Measurements from ENCODE around the gene PNMA8B. TPM values are rescaled to one million over a fixed set of nuclear protein-coding genes. Genes with fewer than 3 reads are reported as not detected.

Gene PNMA8B
- total RNA-seq, 1 donor from 2014 or later, result 0.09 TPM

DNA sequence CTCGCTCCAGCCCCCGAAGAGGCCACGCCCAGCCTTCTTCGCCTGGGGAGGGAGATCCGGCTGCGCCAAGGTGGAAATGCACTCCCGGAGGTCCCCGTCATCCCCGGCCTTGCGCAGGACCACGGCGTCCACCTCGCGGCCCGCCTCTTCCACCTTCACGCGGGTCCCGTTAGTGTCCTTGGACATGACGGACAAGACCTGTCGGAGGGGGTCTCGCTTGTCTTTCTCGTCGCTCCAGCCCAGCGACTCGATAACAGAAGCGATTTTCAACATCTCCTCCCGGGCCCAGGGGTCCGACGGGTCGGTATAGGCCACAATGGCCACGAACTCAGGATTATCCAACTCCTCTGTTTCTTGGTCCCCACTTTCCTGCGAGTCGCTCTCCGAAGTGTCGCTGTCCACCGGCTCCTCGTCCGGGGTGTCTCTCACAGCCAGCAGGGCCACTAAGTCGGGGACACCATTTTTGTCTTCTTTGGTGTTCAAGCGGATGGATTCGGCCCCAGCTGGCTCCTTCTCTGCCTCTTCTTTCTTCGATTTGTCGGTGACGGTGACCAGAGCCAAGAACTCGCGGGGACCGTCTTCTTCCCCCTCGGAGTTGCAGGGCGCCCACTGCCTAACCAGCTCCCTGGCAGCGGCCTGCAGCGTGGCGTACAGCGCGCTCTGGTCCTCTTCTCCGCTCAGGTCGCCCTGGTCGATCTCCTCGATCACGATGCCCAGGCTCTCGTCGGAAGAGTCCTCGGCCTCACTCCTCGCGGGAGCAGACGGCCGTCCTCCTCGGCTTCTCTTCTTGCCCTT is 1.3 kb downstream of the PNMA8B start:
- Histone ChIP-seq H3K9me3 (ENCODE audit: low read depth) (no peaks in the 10 kb centered on the region), H2AFZ (replicated peaks) (no peak overlapping the region), H3K4me2 (no peak overlapping the region), H4K20me1 (ENCODE audit: low read depth) (no peaks in the 10 kb centered on the region), H3K4me1 (peaks cover 26% of the 10 kb centered on the region), H3F3A (ENCODE audit: low read depth) (peaks cover 5% of the 10 kb centered on the region), H3K4me3 (no peak overlapping the region), H3K27ac (no peak overlapping the region), H3K9ac (no peak overlapping the region), H3K27me3 (peaks cover 61% of the 10 kb centered on the region), H3K36me3 (no peaks in the 10 kb centered on the region), H3K79me2 (ENCODE audit: low read depth) (no peaks in the 10 kb centered on the region)
- TF ChIP-seq, protein P1, sequence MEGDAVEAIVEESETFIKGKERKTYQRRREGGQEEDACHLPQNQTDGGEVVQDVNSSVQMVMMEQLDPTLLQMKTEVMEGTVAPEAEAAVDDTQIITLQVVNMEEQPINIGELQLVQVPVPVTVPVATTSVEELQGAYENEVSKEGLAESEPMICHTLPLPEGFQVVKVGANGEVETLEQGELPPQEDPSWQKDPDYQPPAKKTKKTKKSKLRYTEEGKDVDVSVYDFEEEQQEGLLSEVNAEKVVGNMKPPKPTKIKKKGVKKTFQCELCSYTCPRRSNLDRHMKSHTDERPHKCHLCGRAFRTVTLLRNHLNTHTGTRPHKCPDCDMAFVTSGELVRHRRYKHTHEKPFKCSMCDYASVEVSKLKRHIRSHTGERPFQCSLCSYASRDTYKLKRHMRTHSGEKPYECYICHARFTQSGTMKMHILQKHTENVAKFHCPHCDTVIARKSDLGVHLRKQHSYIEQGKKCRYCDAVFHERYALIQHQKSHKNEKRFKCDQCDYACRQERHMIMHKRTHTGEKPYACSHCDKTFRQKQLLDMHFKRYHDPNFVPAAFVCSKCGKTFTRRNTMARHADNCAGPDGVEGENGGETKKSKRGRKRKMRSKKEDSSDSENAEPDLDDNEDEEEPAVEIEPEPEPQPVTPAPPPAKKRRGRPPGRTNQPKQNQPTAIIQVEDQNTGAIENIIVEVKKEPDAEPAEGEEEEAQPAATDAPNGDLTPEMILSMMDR (IDR thresholded peaks at IDR 0.05), result no peak
- TF ChIP-seq EZH2phosphoT487 (IDR thresholded peaks at IDR 0.05), result no peak
- TF ChIP-seq EZH2 (IDR thresholded peaks at IDR 0.05), result no peak
- H3K27ac Mint-ChIP-seq, result peak overlapping the region; percentile 60
- H3K4me1 Mint-ChIP-seq, result peaks cover 40% of the 10 kb centered on the region
- peaks cover 5% of the 10 kb centered on the region for H3K36me3 Mint-ChIP-seq
- DNase-seq (ENCODE audit: low spot score), result peak; percentile 1
- peaks cover 4% of the 10 kb centered on the region for H3K9me3 Mint-ChIP-seq
- peak overlapping the region; percentile 66 for H3K4me3 Mint-ChIP-seq
- H3K27me3 Mint-ChIP-seq (ENCODE audit: insufficient read depth, low read depth), result peaks cover 16% of the 10 kb centered on the region

DNA sequence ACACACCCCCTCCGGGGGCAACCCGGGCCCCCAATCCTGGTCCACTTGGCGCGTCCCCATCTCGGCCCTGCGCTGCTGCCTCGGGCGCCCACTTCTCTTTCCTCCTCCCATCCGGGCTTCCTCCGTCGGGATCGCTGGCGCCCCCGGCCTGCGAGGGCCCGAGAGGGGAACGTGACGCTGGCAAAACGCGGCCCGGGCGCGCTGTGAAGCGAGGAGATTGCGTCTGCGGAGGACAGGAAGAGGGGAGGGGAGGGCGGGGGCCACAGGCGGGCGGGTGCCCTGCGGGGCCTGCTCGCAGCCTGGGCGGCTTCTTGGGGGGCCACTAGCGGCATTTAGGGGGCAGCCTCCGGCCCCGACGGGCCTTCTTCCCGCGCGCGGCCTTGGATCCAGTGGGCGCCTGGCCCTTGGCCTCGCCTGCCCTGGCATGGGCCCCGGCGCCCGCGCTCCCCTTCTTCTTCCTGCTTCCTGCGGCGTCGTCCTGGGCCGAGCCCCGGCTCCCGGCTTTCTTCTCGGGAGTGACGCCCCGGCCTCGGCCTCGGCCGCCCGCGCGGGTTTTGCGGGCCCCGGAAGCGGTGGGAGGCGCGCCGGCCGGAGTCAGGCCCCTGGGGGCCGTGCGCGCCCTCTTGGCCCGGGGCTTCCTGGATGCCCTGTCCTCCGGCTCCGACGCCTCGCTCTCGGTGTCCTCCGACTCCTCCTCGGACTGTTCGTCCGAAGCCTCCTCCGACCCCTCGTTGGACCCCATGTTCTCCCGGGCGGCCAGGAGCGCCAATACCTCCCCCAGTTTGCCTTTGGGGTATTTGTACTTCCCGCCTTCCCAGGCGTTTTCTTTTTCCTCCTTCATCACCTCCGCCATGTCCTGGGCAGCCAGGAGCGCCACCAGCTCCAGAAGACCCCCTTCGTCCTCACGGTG is 2.2 kb downstream of the PNMA8B start:
- Histone ChIP-seq H4K20me1 (ENCODE audit: low read depth) (no peaks in the 10 kb centered on the region), H3K4me3 (peak overlapping the region; percentile 21), H3K4me1 (peaks cover 26% of the 10 kb centered on the region), H3K9me3 (ENCODE audit: low read depth) (no peaks in the 10 kb centered on the region), H2AFZ (replicated peaks) (no peak overlapping the region), H3K27ac (no peak overlapping the region), H3K36me3 (no peaks in the 10 kb centered on the region), H3K4me2 (peak overlapping the region; percentile 70), H3F3A (ENCODE audit: low read depth) (peaks cover 14% of the 10 kb centered on the region), H3K9ac (no peak overlapping the region), H3K27me3 (peaks cover 69% of the 10 kb centered on the region), H3K79me2 (ENCODE audit: low read depth) (no peaks in the 10 kb centered on the region)
- Mint-ChIP-seq H3K9me3 (peaks cover 4% of the 10 kb centered on the region), H3K27ac (no peak overlapping the region), H3K27me3 (ENCODE audit: insufficient read depth, low read depth) (peaks cover 25% of the 10 kb centered on the region), H3K36me3 (peaks cover 5% of the 10 kb centered on the region), H3K4me3 (no peak overlapping the region), H3K4me1 (peaks cover 41% of the 10 kb centered on the region)
- DNase-seq (ENCODE audit: low spot score), result peak; percentile 62
- TF ChIP-seq EZH2phosphoT487 (IDR thresholded peaks at IDR 0.05) (peak; percentile 64), EZH2 (IDR thresholded peaks at IDR 0.05) (peak; percentile 58)
- TF ChIP-seq, protein P1 (IDR thresholded peaks at IDR 0.05), result peak; percentile 11

DNA sequence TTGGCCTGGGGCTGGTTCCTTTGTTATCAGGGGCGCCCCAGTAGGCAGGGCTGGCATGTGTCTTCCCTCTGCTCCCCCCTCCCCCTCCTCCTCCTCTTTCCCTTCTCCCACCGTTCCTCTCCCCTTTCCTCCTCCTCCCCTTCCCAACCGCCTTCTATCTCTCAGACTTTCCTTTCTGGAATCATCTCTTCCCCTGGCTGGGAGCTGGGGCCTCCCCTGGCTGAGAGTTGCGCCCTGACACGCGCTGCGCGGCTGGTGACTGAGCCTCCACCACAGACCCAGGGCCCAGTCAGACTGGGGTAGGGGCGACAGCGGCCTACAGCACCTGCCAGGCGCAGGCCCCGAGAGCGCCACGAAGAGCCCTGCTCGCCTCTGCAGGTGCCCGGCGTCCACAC is 2.8 kb downstream of the PNMA8B start:
- no peaks in the 10 kb centered on the region for H3K79me2 ChIP-seq (ENCODE audit: low read depth)
- no peak overlapping the region for H3K9ac ChIP-seq
- H3K4me3 Mint-ChIP-seq, result no peak overlapping the region
- no peaks in the 10 kb centered on the region for H4K20me1 ChIP-seq (ENCODE audit: low read depth)
- no peaks in the 10 kb centered on the region for H3K36me3 ChIP-seq
- H3K27ac ChIP-seq, result no peak overlapping the region
- H3K27me3 ChIP-seq, result peaks cover 76% of the 10 kb centered on the region
- H3K4me1 Mint-ChIP-seq, result peaks cover 38% of the 10 kb centered on the region
- DNase-seq (ENCODE audit: low spot score), result peak; percentile 32
- H3K4me1 ChIP-seq, result peaks cover 26% of the 10 kb centered on the region
- peaks cover 4% of the 10 kb centered on the region for H3K9me3 Mint-ChIP-seq
- H2AFZ ChIP-seq (replicated peaks), result no peak overlapping the region
- H3F3A ChIP-seq (ENCODE audit: low read depth), result peaks cover 16% of the 10 kb centered on the region
- H3K36me3 Mint-ChIP-seq, result peaks cover 5% of the 10 kb centered on the region
- TF ChIP-seq EZH2 (IDR thresholded peaks at IDR 0.05), result no peak
- no peak overlapping the region for H3K27ac Mint-ChIP-seq
- peaks cover 27% of the 10 kb centered on the region for H3K27me3 Mint-ChIP-seq (ENCODE audit: insufficient read depth, low read depth)
- no peaks in the 10 kb centered on the region for H3K9me3 ChIP-seq (ENCODE audit: low read depth)
- peak overlapping the region; percentile 70 for H3K4me2 ChIP-seq
- peak overlapping the region; percentile 21 for H3K4me3 ChIP-seq
